ENCODE data around the gene NOPCHAP1.
"Not testable (repeated sequence)": the region's sequence is repeated elsewhere in the genome, so short reads cannot be mapped to it uniquely, and the experiment has no call there.

Gene NOPCHAP1, protein sequence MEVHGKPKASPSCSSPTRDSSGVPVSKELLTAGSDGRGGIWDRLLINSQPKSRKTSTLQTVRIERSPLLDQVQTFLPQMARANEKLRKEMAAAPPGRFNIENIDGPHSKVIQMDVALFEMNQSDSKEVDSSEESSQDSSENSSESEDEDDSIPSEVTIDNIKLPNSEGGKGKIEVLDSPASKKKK

GRCh38 chr12:104986022-104986941, at the start of gene NOPCHAP1:
Gene NOPCHAP1 (plus strand): TSS chr12:104986316. CDS start chr12:104986353, 37 bp downstream.
- DNase-seq (ENCODE audit: low spot score), result peak; percentile 97

- DNase-seq (ENCODE audit: low spot score), result no peak
Observed at GRCh38 chr12:104938371-104938770, 47.7 kb upstream of the NOPCHAP1 start.

- DNase-seq (ENCODE audit: low spot score), result no peak
Observed at GRCh38 chr12:104939089-104939488, 47.0 kb upstream of the NOPCHAP1 start.

GRCh38 chr12:104941454-104941853, 44.7 kb upstream of the NOPCHAP1 start:
- DNase-seq (ENCODE audit: low spot score), result no peak

- DNase-seq (ENCODE audit: low spot score), result no peak
Observed at GRCh38 chr12:104942075-104942474, 44.0 kb upstream of the NOPCHAP1 start.

DNA sequence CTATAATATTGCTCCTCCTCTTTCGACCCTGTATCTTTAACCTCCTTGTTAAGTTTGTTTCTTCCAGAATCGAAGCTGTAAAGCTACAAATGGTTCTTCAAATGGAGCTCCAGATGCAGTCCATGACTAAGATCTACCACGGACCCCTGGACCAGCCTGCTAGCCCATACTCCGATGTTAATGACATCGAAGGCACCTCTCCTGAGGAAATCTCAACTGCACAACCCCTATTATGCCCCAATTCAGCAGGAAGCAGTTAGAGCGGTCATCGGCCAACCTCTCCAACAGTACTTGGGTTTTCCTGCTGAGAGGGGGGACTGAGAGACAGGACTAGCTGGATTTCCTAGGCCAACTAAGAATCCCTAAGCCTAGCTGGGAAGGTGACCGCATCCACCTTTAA, 42.7 kb upstream of the NOPCHAP1 start:
- not testable (repeated sequence) for DNase-seq (ENCODE audit: low spot score)

- no peak for DNase-seq (ENCODE audit: low spot score)
Observed at GRCh38 chr12:104944252-104944651, 41.9 kb upstream of the NOPCHAP1 start.

GRCh38 chr12:104948716-104949115, 37.4 kb upstream of the NOPCHAP1 start:
- DNase-seq (ENCODE audit: low spot score), result not testable (repeated sequence)

DNA sequence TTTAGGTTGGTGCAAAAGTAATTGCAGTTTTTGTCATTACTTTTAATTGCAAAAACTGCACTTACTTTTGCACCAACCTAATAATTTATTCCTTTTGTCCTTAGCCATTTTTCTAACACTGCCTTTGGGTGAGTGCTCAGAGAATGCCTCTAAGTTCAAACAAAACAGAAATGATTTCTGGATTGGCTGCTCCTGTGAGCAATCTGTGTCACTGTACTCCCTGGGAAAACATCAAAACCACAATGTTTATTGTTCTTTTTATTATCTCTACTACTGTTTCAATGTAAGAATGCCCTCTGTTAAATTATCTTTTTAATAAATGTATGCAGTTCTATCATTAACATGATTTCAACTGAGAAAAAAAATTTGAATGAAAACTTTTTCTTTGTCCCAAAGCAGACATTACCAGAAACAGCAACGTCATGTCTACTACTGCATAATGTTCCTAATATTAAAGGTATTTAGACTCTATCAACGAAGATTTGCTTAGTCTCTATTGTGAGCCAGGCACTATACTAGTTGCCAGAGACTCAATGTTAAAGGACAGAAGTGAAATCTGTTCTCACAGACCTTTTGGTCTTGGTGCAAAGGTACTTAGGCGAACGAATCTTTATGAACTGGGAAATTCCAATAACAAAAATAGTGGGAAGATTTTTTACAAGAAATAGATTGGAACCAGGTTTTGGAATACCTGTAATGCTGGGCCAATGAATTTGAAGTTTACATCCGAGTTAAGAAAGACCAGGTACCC, 34.2 kb upstream of the NOPCHAP1 start:
- DNase-seq (ENCODE audit: low spot score), result no peak

DNA sequence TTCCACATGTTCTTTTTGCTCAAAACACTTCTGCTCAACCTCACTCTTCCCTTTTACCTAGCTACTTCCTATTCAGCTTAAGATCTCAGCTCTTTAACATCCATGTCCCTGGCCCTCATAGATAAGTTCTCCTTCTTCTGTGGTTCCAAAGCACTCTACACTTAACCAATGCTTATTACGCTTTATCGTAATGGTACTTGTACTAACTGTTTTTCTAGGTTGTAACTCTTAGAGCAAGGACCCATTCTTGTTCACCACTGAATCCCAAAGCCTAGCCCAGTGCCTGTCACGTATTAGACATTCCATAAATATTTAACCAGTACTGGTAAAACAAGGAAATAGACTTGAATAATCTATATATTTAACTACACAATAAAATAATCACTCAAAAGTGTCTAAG, 33.3 kb upstream of the NOPCHAP1 start:
- no peak for DNase-seq (ENCODE audit: low spot score)

DNA sequence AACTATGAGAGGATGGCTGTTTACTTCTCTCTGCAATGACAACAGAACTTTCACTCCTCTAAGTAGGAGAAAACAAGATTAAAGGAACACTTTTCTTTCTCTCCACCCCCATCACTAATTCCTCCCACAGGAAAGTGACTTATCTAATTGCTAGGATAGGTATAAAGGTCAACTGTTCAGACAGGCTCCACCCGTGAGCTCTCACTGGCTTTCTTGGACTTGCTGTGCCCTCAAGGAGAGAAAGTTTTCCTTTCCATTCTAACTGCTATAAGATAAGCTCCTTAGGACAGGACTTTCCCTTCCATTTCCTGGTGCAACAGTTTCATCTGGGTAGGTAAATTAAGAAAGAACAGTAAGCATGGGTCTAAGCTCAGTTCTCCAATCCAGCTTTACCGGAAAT, 32.8 kb upstream of the NOPCHAP1 start:
- no peak for DNase-seq (ENCODE audit: low spot score)

GRCh38 chr12:104955703-104956102, 30.4 kb upstream of the NOPCHAP1 start:
- no peak for DNase-seq (ENCODE audit: low spot score)

- DNase-seq (ENCODE audit: low spot score), result no peak
Observed at GRCh38 chr12:104956870-104957718, 29.0 kb upstream of the NOPCHAP1 start.

DNA sequence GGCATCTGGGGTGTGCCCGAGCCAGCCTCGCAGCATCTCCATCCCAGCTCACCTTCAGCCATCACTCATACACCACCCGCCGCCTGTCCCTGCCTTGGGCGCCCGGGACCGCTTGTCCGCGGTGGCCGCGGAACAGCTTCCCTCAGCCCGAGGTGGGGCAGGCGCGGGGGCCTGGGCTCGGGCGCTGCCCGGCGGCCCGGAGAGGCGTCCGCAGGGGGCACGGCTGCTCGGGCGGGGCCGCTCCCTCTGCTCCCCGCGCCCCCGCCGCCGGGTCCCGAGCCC, 28.5 kb upstream of the NOPCHAP1 start:
- no peak for DNase-seq (ENCODE audit: low spot score)

DNA sequence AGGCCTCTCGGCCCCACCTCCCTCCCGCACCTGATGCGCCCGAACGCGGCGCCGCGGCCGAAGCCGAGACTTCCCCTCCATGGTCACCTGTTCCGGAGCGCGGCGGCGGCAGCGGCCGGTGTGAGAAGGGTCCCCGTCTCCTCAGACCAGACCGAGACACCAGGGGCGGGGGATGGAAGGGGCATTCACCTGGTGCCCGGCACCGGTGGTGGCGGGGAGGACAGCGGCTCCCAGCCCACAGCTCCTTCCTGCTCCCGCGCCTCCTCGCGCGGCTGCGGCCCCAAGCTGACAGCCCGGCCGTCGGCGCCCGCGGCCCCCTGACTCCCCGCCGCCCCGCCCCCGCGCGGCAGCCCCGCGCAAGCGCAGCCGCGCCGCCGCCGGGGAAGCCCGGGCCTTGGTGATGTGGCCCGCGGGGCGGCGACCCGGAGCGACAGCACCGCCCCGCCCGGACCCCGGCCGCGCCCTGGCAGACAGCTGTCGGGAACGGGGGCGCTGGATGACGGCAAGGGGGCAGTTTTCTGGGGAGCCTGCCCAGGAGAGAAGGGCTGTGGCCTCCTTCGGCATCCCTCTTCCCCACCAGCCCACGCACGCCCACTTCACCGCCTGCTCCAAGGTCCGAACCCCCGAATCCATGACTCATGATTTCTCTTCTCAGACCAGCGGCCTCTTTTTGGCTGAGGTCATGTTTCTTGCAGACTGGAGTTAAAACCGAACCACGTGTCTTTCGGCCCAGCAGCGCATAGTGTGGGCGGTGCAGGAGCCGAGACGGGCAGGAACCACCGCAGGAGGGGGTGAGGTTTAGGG, 27.9 kb upstream of the NOPCHAP1 start, which contains the start of gene SLC41A2:
Gene SLC41A2, minus strand, starts transcription at position 290 of the 804 bp plus-strand sequence. CDS start 29,763 bp downstream, outside the sequence.
- peak; percentile 98 for DNase-seq (ENCODE audit: low spot score)

GRCh38 chr12:104958805-104959334, 27.2 kb upstream of the NOPCHAP1 start:
- DNase-seq (ENCODE audit: low spot score), result no peak

- no peak for DNase-seq (ENCODE audit: low spot score)
Observed at GRCh38 chr12:104959335-104959841, 26.7 kb upstream of the NOPCHAP1 start.

GRCh38 chr12:104960464-104960863, 25.7 kb upstream of the NOPCHAP1 start:
- no peak for DNase-seq (ENCODE audit: low spot score)

GRCh38 chr12:104963757-104964156, 22.4 kb upstream of the NOPCHAP1 start:
- DNase-seq (ENCODE audit: low spot score), result no peak

DNA sequence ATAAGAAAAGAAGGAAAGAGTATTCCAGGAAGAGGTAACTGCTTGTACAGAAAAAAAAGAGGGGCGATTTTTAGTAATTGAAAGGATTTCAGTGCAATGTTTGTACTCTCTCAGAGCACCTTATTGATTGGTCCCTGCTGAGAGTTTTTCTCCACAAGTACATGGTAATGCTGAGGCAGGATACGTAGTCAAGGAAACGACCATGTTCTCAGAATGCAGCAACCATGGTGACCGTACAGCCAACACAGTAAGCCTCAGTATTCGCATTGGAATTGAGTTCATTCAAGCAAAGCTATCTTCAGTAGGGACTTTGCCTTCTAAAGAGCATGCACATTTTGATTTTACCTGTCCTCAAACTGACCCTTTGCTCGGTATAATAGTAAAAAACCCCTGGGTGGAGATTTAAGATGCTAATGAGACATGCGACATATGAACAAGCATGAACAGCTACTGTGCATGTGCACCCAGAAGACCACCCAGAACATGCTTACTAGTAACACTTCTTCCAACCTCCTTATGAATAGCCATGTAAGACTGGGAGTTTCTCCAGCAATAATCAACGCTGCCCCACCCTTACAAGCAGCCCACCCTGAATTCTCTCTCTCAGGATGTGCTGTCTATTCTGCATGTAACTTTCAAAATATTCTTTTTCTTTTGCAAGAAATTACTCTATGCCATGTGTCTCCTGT, 21.8 kb upstream of the NOPCHAP1 start:
- no peak for DNase-seq (ENCODE audit: low spot score)
